AG08395 (cell line): ENCODE data around the gene THOP1.

Experiments
- DNase-seq: peaks from one replicate; pipeline ENCODE4 v3.0.0; 2012; ENCODE audit warnings: mixed read lengths, low spot score

The THOP1 gene

GRCh38 chr19:2785244-2785997, at the start of gene THOP1:
THOP1 (plus strand) TSS chr19:2785503; CDS start chr19:2785663, 160 bp downstream.
- DNase-seq, result peak; percentile 100

- DNase-seq, result no peak
These were observed 48.6 kb upstream of the THOP1 start for GRCh38 chr19:2736550-2737190.

GRCh38 chr19:2739602-2740313, 45.5 kb upstream of the THOP1 start, which contains the start of gene SLC39A3:
SLC39A3 (minus strand) TSS chr19:2740017; CDS start chr19:2737257, 2,760 bp downstream.
- DNase-seq, result peak; percentile 100

GRCh38 chr19:2740314-2740656, 45.0 kb upstream of the THOP1 start:
- DNase-seq, result no peak

- DNase-seq, result no peak
These were observed 42.2 kb upstream of the THOP1 start for GRCh38 chr19:2743099-2743498.

- DNase-seq, result no peak
These were observed 41.2 kb upstream of the THOP1 start for GRCh38 chr19:2744113-2744512.

- no peak for DNase-seq
These were observed 38.0 kb upstream of the THOP1 start for GRCh38 chr19:2747349-2747748.

- DNase-seq, result no peak
These were observed 34.4 kb upstream of the THOP1 start for GRCh38 chr19:2750808-2751437.

- no peak for DNase-seq
These were observed 33.9 kb upstream of the THOP1 start for GRCh38 chr19:2751438-2751830.

- no peak for DNase-seq
These were observed 30.4 kb upstream of the THOP1 start for GRCh38 chr19:2754659-2755447.

- no peak for DNase-seq
These were observed 29.9 kb upstream of the THOP1 start for GRCh38 chr19:2755448-2755705.

- DNase-seq, result no peak
These were observed 29.5 kb upstream of the THOP1 start for GRCh38 chr19:2755811-2756210.

- DNase-seq, result no peak
These were observed 28.8 kb upstream of the THOP1 start for GRCh38 chr19:2756477-2756876.

GRCh38 chr19:2756921-2757881, 28.1 kb upstream of the THOP1 start:
- no peak for DNase-seq

GRCh38 chr19:2758601-2759313, 26.5 kb upstream of the THOP1 start:
- no peak for DNase-seq

GRCh38 chr19:2759362-2759761, 25.9 kb upstream of the THOP1 start:
- no peak for DNase-seq

GRCh38 chr19:2759965-2760364, 25.3 kb upstream of the THOP1 start:
- no peak for DNase-seq

- no peak for DNase-seq
These were observed 24.0 kb upstream of the THOP1 start for GRCh38 chr19:2761309-2761677.

GRCh38 chr19:2761876-2762782, 23.2 kb upstream of the THOP1 start:
- DNase-seq, result no peak
